HepG2 (cell line): ENCODE data around the gene LAMB2. TPM values are rescaled to one million over a fixed set of nuclear protein-coding genes. Genes with fewer than 3 reads are reported as not detected.
A peak's percentile ranks its signal among the peaks of the same experiment; 100 is the strongest.

Experiments
- FOXK2 ChIP-seq: fragments of 450-650 bp; IDR thresholded peaks from 2 replicates; pipeline ENCODE4 v1.6.1; 2016
- IKZF5 ChIP-seq: IDR thresholded peaks from 2 replicates; pipeline ENCODE4 v1.6.1; 2018; ENCODE audit warnings: missing genetic modification reagents, mild to moderate bottlenecking, missing compliant biosample characterization
- NKX3-1 ChIP-seq: sonication (generic); formaldehyde crosslinking; IDR thresholded peaks from 2 replicates; pipeline ENCODE4 v1.5.0; 2020; ENCODE audit warnings: missing genetic modification reagents
- NPAS2 ChIP-seq: sonication (generic); formaldehyde crosslinking; IDR thresholded peaks from 2 replicates; pipeline ENCODE4 v1.8.0; 2022; ENCODE audit warnings: mild to moderate bottlenecking, missing genetic modification reagents, borderline replicate concordance
- SNRNP70 ChIP-seq: fragments of 200-400 bp; formaldehyde crosslinking; IDR thresholded peaks from 2 replicates; pipeline ENCODE4 v1.6.1; 2017; ENCODE audit warnings: mild to moderate bottlenecking, low read depth, low read length, moderate library complexity
- ZBTB20 ChIP-seq: sonication (generic); formaldehyde crosslinking; IDR thresholded peaks from 2 replicates; pipeline ENCODE4 v1.8.1; 2023; ENCODE audit warnings: missing genetic modification reagents, low read depth, mild to moderate bottlenecking, borderline replicate concordance
- ZNF180 ChIP-seq: sonication (generic); formaldehyde crosslinking; IDR thresholded peaks from 2 replicates; pipeline ENCODE4 v1.4.0; 2020; ENCODE audit warnings: low read depth, missing genetic modification reagents, borderline replicate concordance
- ZNF230 ChIP-seq: sonication (generic); formaldehyde crosslinking; IDR thresholded peaks from 2 replicates; pipeline ENCODE4 v1.4.0; 2020; ENCODE audit warnings: mild to moderate bottlenecking, missing genetic modification reagents
- ZNF431 ChIP-seq: sonication (generic); formaldehyde crosslinking; IDR thresholded peaks from 2 replicates; pipeline ENCODE4 v1.9.0; 2022; ENCODE audit warnings: missing genetic modification reagents, low read depth, mild to moderate bottlenecking, borderline replicate concordance
- ZNF484 ChIP-seq: sonication (generic); formaldehyde crosslinking; IDR thresholded peaks from 2 replicates; pipeline ENCODE4 v1.5.1; 2020; ENCODE audit warnings: mild to moderate bottlenecking, low read depth, missing genetic modification reagents, borderline replicate concordance
- ZNF598 ChIP-seq: sonication (generic); formaldehyde crosslinking; IDR thresholded peaks from 2 replicates; pipeline ENCODE4 v1.5.1; 2020; ENCODE audit warnings: mild to moderate bottlenecking, missing genetic modification reagents, borderline replicate concordance
- ZNF616 ChIP-seq: sonication (generic); formaldehyde crosslinking; IDR thresholded peaks from 2 replicates; pipeline ENCODE4 v1.5.0; 2020; ENCODE audit warnings: low read depth, mild to moderate bottlenecking, missing genetic modification reagents
- ZNF646 ChIP-seq: sonication (generic); formaldehyde crosslinking; IDR thresholded peaks from 2 replicates; pipeline ENCODE4 v1.9.0; 2021; ENCODE audit warnings: mild to moderate bottlenecking, missing genetic modification reagents
- ZNF687 ChIP-seq: sonication (generic); formaldehyde crosslinking; IDR thresholded peaks from 2 replicates; pipeline ENCODE4 v1.5.1; 2020; ENCODE audit warnings: mild to moderate bottlenecking, missing genetic modification reagents, moderate library complexity
- ZNF883 ChIP-seq: sonication (generic); formaldehyde crosslinking; IDR thresholded peaks from 2 replicates; pipeline ENCODE4 v1.5.1; 2020; ENCODE audit warnings: mild to moderate bottlenecking, missing genetic modification reagents; ENCODE audit errors: not compliant biosample characterization
- polyA plus RNA-seq, 8 experiments: library from polyadenylated mRNA; depleted of rRNA in 3 of 8; stranded (reverse) in 7 of 8; unstranded in 1 of 8; fragments of >200 nt; fragmentation: Illumina TruSeq in 4 of 8; extraction: Trizol in 4 of 8; gene quantifications; 2 replicates each; pipeline versions ENCODE4 v1.2.1 to v1.2.3, GENCODE V29; 2011 to 2016; ENCODE audit warnings: low read depth in 4 of 8, missing spikeins in 1 of 8, mixed read lengths in 1 of 8; ENCODE audit not compliant: insufficient read depth in 1 of 8
- total RNA-seq, 5 experiments: library from RNA; depleted of rRNA; stranded (reverse); fragments of >200 nt; fragmentation: Illumina TruSeq; extraction: Trizol; gene quantifications; 2 replicates each; pipeline ENCODE4 v1.2.3, GENCODE V29; 2016; ENCODE audit warnings: low read depth in 1 of 5

The LAMB2 gene
- total and polyA plus RNA-seq, 2 of the 13 experiments (the other 11 are each of a cell fraction or from before 2014, with no cell fraction given): 208 to 443 TPM

- peak; percentile 79 for TF ChIP-seq IKZF5
- TF ChIP-seq ZNF230 (CRISPR knock-in tag): 0 out of 2 replicates have a peak, but pooled peaks have one; percentile 57
- TF ChIP-seq NPAS2: no peak
- peak; percentile 95 for TF ChIP-seq ZNF687 (CRISPR knock-in tag)
- 0 out of 2 replicates have a peak, but pooled peaks have one; percentile 42 for TF ChIP-seq ZNF431 (CRISPR knock-in tag)
- TF ChIP-seq SNRNP70: no peak
- peak; percentile 38 for TF ChIP-seq ZBTB20 (CRISPR knock-in tag)
- no peak for TF ChIP-seq ZNF598 (CRISPR knock-in tag)
- TF ChIP-seq ZNF180 (CRISPR knock-in tag): peak; percentile 79; the same call in 1 of the 2 replicates
- no peak for TF ChIP-seq ZNF883 (CRISPR knock-in tag)
- TF ChIP-seq ZNF646 (CRISPR knock-in tag): no peak
- 0 out of 2 replicates have a peak, but pooled peaks have one; percentile 68 for TF ChIP-seq NKX3-1
- no peak for TF ChIP-seq ZNF484
- peak; percentile 88 for TF ChIP-seq FOXK2
- 0 out of 2 replicates have a peak, but pooled peaks have one; percentile 48 for TF ChIP-seq ZNF616 (CRISPR knock-in tag)
These were observed 12.3 kb downstream of the LAMB2 start, which contains the start of gene USP19 (continued) for GRCh38 chr3:49120438-49121131.
